ENCODE data around the gene TP53AIP1.

Gene TP53AIP1

GRCh38 chr11:128946648-128947047, 4.0 kb upstream of the TP53AIP1 start:
- no peak for DNase-seq (ENCODE audit: low spot score)
- Histone ChIP-seq H3K79me1 (ENCODE audit: low read depth, low read length) (no peaks in the 10 kb centered on the region), H3K4me3 (ENCODE audit: low read length in 2 of 2) (no peak overlapping the region), H2BK5ac (ENCODE audit: low read length) (no peak overlapping the region), H3K27ac (replicated peaks; ENCODE audit: low read length) (no peak overlapping the region), H3K9me3 (replicated peaks in 1 of 2; ENCODE audit: control insufficient read depth in 2 of 2, insufficient read depth in 1 of 2, low read depth in 1 of 2, low read length in 2 of 2) (no peaks in the 10 kb centered on the region), H3K14ac (ENCODE audit: low read length) (no peak overlapping the region), H3K23ac (ENCODE audit: low read depth, low read length, poor library complexity) (no peak overlapping the region), H2BK120ac (ENCODE audit: low read depth, low read length) (no peak overlapping the region), H4K91ac (ENCODE audit: low read depth, low read length, poor library complexity) (no peak overlapping the region), H3K9ac (ENCODE audit: low read depth, low read length, poor library complexity) (no peak overlapping the region), H3K36me3 (replicated peaks in 1 of 2; ENCODE audit: control insufficient read depth in 2 of 2, insufficient read depth in 2 of 2, low read length in 2 of 2) (no peaks in the 10 kb centered on the region), H2BK15ac (ENCODE audit: low read length) (no peak overlapping the region), H3K27me3 (ENCODE audit: control insufficient read depth in 3 of 3, insufficient read depth in 3 of 3, low read depth in 1 of 3, low read length in 3 of 3) (no peaks in the 10 kb centered on the region), H4K8ac (ENCODE audit: low read depth, low read length) (no peak overlapping the region), H2AFZ (ENCODE audit: low read length) (no peak overlapping the region), H3K4me2 (ENCODE audit: insufficient read depth, low read length, poor library complexity, severe bottlenecking) (no peak overlapping the region), H3K18ac (ENCODE audit: low read length) (no peak overlapping the region), H3K4me1 (ENCODE audit: control insufficient read depth in 2 of 2, insufficient read depth in 1 of 2, low read depth in 1 of 2, low read length in 2 of 2) (no peaks in the 10 kb centered on the region), H2AK5ac (ENCODE audit: low read depth, low read length) (no peak overlapping the region), H3K4ac (ENCODE audit: low read length) (no peak overlapping the region), H2BK12ac (ENCODE audit: low read length) (no peak overlapping the region)
- WGBS, 2 donors (ENCODE audit: extremely low coverage in 2 of 2, insufficient read length in 2 of 2, insufficient replicate concordance in 1 of 2) = no CpG with 5 or more reads among the region's 2 CpGs

GRCh38 chr11:128943428-128943976, 831 bp upstream of the TP53AIP1 start:
- Histone ChIP-seq H3K79me1 (ENCODE audit: low read depth, low read length) (no peaks in the 10 kb centered on the region), H3K14ac (ENCODE audit: low read length) (no peak overlapping the region), H2AK5ac (ENCODE audit: low read depth, low read length) (no peak overlapping the region), H2BK12ac (ENCODE audit: low read length) (no peak overlapping the region), H2AFZ (ENCODE audit: low read length) (no peak overlapping the region), H3K4me1 (ENCODE audit: control insufficient read depth in 2 of 2, insufficient read depth in 1 of 2, low read depth in 1 of 2, low read length in 2 of 2) (peaks cover 0 to 3% of the 10 kb centered on the region in 2 donors), H2BK120ac (ENCODE audit: low read depth, low read length) (no peak overlapping the region), H2BK15ac (ENCODE audit: low read length) (no peak overlapping the region), H4K8ac (ENCODE audit: low read depth, low read length) (no peak overlapping the region), H3K4me2 (ENCODE audit: insufficient read depth, low read length, poor library complexity, severe bottlenecking) (no peak overlapping the region), H3K9ac (ENCODE audit: low read depth, low read length, poor library complexity) (no peak overlapping the region), H4K91ac (ENCODE audit: low read depth, low read length, poor library complexity) (no peak overlapping the region), H3K4ac (ENCODE audit: low read length) (no peak overlapping the region), H3K9me3 (replicated peaks in 1 of 2; ENCODE audit: control insufficient read depth in 2 of 2, insufficient read depth in 1 of 2, low read depth in 1 of 2, low read length in 2 of 2) (no peaks in the 10 kb centered on the region), H3K4me3 (ENCODE audit: low read length in 2 of 2) (no peak overlapping the region), H3K27ac (replicated peaks; ENCODE audit: low read length) (no peak overlapping the region), H3K23ac (ENCODE audit: low read depth, low read length, poor library complexity) (no peak overlapping the region), H2BK5ac (ENCODE audit: low read length) (no peak overlapping the region), H3K36me3 (replicated peaks in 1 of 2; ENCODE audit: control insufficient read depth in 2 of 2, insufficient read depth in 2 of 2, low read length in 2 of 2) (no peaks in the 10 kb centered on the region), H3K18ac (ENCODE audit: low read length) (no peak overlapping the region), H3K27me3 (ENCODE audit: control insufficient read depth in 3 of 3, insufficient read depth in 3 of 3, low read depth in 1 of 3, low read length in 3 of 3) (no peaks in the 10 kb centered on the region)
- no CpG with 5 or more reads among the region's 16 CpGs for WGBS, 2 donors (ENCODE audit: extremely low coverage in 2 of 2, insufficient read length in 2 of 2, insufficient replicate concordance in 1 of 2)
- DNase-seq (ENCODE audit: low spot score) = no peak

- Histone ChIP-seq H3K4me3 (ENCODE audit: low read length in 2 of 2) (no peak overlapping the region), H3K9ac (ENCODE audit: low read depth, low read length, poor library complexity) (peak overlapping the region; percentile 3), H4K91ac (ENCODE audit: low read depth, low read length, poor library complexity) (no peak overlapping the region), H2BK120ac (ENCODE audit: low read depth, low read length) (peak overlapping the region; percentile 57), H3K27ac (replicated peaks; ENCODE audit: low read length) (no peak overlapping the region), H3K18ac (ENCODE audit: low read length) (peak overlapping the region; percentile 79), H2BK15ac (ENCODE audit: low read length) (peak overlapping the region; percentile 21), H3K4me2 (ENCODE audit: insufficient read depth, low read length, poor library complexity, severe bottlenecking) (no peak overlapping the region), H2BK5ac (ENCODE audit: low read length) (no peak overlapping the region), H3K27me3 (ENCODE audit: control insufficient read depth in 3 of 3, insufficient read depth in 3 of 3, low read depth in 1 of 3, low read length in 3 of 3) (no peaks in the 10 kb centered on the region), H3K9me3 (replicated peaks in 1 of 2; ENCODE audit: control insufficient read depth in 2 of 2, insufficient read depth in 1 of 2, low read depth in 1 of 2, low read length in 2 of 2) (no peaks in the 10 kb centered on the region), H4K8ac (ENCODE audit: low read depth, low read length) (no peak overlapping the region), H3K4ac (ENCODE audit: low read length) (no peak overlapping the region), H3K4me1 (ENCODE audit: control insufficient read depth in 2 of 2, insufficient read depth in 1 of 2, low read depth in 1 of 2, low read length in 2 of 2) (peaks cover 5 to 7% of the 10 kb centered on the region in 2 donors), H3K36me3 (replicated peaks in 1 of 2; ENCODE audit: control insufficient read depth in 2 of 2, insufficient read depth in 2 of 2, low read length in 2 of 2) (no peaks in the 10 kb centered on the region), H3K14ac (ENCODE audit: low read length) (peak overlapping the region; percentile 73), H3K79me1 (ENCODE audit: low read depth, low read length) (no peaks in the 10 kb centered on the region), H2AK5ac (ENCODE audit: low read depth, low read length) (peak overlapping the region; percentile 32), H2BK12ac (ENCODE audit: low read length) (no peak overlapping the region), H3K23ac (ENCODE audit: low read depth, low read length, poor library complexity) (peak overlapping the region; percentile 58), H2AFZ (ENCODE audit: low read length) (no peak overlapping the region)
- DNase-seq (ENCODE audit: low spot score) = no peak
- no CpG with 5 or more reads among the region's 13 CpGs for WGBS, 2 donors (ENCODE audit: extremely low coverage in 2 of 2, insufficient read length in 2 of 2, insufficient replicate concordance in 1 of 2)
These were observed 429 bp downstream of the TP53AIP1 start for GRCh38 chr11:128942272-128942612.

- no peak for DNase-seq (ENCODE audit: low spot score)
- WGBS, 2 donors (ENCODE audit: extremely low coverage in 2 of 2, insufficient read length in 2 of 2, insufficient replicate concordance in 1 of 2) = no CpG with 5 or more reads among the region's 14 CpGs
- Histone ChIP-seq H3K9ac (ENCODE audit: low read depth, low read length, poor library complexity) (no peak overlapping the region), H2BK5ac (ENCODE audit: low read length) (no peak overlapping the region), H3K27me3 (ENCODE audit: control insufficient read depth in 3 of 3, insufficient read depth in 3 of 3, low read depth in 1 of 3, low read length in 3 of 3) (no peaks in the 10 kb centered on the region), H3K27ac (replicated peaks; ENCODE audit: low read length) (no peak overlapping the region), H3K36me3 (replicated peaks in 1 of 2; ENCODE audit: control insufficient read depth in 2 of 2, insufficient read depth in 2 of 2, low read length in 2 of 2) (no peaks in the 10 kb centered on the region), H3K4me2 (ENCODE audit: insufficient read depth, low read length, poor library complexity, severe bottlenecking) (no peak overlapping the region), H2AK5ac (ENCODE audit: low read depth, low read length) (peak overlapping the region; percentile 38), H4K8ac (ENCODE audit: low read depth, low read length) (no peak overlapping the region), H3K23ac (ENCODE audit: low read depth, low read length, poor library complexity) (peak overlapping the region; percentile 58), H3K14ac (ENCODE audit: low read length) (peak overlapping the region; percentile 73), H3K9me3 (replicated peaks in 1 of 2; ENCODE audit: control insufficient read depth in 2 of 2, insufficient read depth in 1 of 2, low read depth in 1 of 2, low read length in 2 of 2) (no peaks in the 10 kb centered on the region), H2BK120ac (ENCODE audit: low read depth, low read length) (peak overlapping the region; percentile 57), H3K4me1 (ENCODE audit: control insufficient read depth in 2 of 2, insufficient read depth in 1 of 2, low read depth in 1 of 2, low read length in 2 of 2) (peaks cover 10 to 12% of the 10 kb centered on the region in 2 donors), H3K79me1 (ENCODE audit: low read depth, low read length) (no peaks in the 10 kb centered on the region), H4K91ac (ENCODE audit: low read depth, low read length, poor library complexity) (no peak overlapping the region), H2AFZ (ENCODE audit: low read length) (no peak overlapping the region), H2BK15ac (ENCODE audit: low read length) (peak overlapping the region; percentile 21), H3K4ac (ENCODE audit: low read length) (no peak overlapping the region), H2BK12ac (ENCODE audit: low read length) (no peak overlapping the region), H3K4me3 (ENCODE audit: low read length in 2 of 2) (no peak overlapping the region), H3K18ac (ENCODE audit: low read length) (peak overlapping the region; percentile 31)
These were observed 949 bp downstream of the TP53AIP1 start for GRCh38 chr11:128941573-128942271.
